GM18505 (cell line): ENCODE data around the gene KRT8.

Source experiments
- ATAC-seq: cut with Tn5 transposase; IDR thresholded peaks from one replicate; pipeline ENCODE4 v1.9.1; 2021; ENCODE audit not compliant: unreplicated experiment
- POLR2A ChIP-seq: IDR thresholded peaks from 4 replicates; pipeline ENCODE4 v1.6.1; 2011; ENCODE audit warnings: borderline replicate concordance; ENCODE audit not compliant: insufficient read depth, insufficient read length; ENCODE audit errors: extremely low read depth

KRT8 gene

DNA sequence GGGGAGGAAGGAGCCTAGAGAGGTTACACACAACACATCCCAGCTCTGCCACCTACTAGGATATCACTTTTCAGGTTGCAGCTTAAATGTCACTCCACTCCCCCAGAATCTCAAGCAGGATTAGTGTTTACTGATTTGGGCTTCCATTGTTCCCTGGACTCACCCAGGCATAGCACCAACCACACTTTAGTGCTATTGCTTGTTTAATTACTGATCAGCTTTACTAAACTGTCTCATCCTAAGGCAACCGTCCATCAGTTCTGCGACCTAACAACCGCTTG is 38.0 kb upstream of the KRT8 start:
- no peak for TF ChIP-seq POLR2A
- no peak for ATAC-seq

DNA sequence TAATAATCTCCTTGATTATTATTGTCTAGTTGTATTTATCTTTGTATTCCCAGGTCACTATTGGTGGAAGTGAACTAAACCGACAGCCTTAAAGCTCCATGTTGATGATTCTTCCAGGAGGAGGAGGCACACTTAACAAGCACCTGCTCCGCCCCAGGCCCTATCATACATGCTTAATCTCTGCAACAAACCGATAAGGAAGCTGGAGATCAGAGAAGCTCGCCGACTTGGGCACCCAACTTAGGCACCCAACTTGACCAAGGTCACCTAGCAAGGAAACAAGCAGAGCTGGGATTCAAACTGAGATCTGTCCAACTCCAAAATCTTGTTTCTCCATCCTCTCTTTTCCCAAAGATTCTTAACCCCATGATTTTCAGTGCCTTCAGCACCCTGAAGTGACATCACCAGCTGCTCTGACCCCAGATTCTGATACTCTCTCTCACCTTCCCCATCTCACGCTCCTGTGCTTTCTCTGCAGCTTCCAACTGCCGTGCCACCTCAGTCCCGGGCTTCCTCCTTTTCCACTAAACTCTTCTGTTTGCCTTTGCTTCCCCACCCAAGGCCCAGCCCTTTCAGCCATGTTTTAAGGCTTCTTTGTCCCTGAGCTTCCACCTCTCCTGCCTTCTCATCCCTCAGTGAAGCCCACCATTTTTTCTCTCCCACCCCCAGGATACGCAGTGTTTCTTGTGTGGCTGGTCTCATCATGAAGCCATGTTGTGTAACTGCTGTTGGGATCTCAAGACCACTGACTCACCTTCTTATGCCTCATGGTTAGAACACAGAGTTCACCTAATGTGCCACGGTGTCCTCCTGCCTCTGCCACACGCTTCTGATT is 37.4 kb upstream of the KRT8 start:
- no peak for TF ChIP-seq POLR2A
- ATAC-seq: no peak

DNA sequence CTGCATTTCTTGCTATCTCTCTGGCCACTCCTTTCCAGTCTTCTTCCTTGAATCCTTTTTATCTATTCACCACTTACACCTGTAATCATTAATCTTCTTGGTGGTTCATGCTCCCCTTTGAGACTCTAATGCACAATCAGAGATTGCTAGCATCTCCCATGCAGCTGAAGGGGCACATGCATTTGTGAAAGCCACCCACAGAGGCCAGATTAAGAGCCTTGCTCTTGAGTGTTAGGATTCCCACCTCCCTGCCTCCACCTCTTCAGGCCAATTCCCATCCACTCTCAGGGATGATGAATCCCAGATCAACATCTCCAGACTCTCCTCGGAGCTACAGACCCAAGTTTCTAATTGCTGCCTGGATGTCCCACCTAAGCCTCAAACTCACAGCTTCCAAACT is 24.7 kb upstream of the KRT8 start:
- ATAC-seq: no peak
- no peak for TF ChIP-seq POLR2A

DNA sequence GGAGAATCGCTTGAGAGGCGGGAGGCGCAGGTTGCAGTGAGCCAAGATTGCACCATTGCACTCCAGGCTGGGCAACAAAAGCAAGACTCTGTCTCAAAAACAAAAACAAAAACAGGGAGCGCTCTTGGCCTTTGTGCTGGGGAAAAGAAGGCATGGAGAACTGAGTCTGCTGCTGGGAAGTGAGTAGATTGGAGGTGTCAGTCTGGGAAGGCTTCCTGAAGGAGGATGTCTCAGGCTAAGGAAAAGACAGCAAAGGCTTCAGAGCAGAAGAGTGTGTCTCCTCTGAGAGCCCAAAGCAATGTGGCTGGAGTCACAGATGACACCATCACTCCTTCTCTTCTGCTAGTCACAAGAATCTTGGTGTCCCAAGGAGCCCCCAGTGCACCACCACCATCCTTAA is 23.1 kb upstream of the KRT8 start:
- ATAC-seq: no peak
- TF ChIP-seq POLR2A: no peak

DNA sequence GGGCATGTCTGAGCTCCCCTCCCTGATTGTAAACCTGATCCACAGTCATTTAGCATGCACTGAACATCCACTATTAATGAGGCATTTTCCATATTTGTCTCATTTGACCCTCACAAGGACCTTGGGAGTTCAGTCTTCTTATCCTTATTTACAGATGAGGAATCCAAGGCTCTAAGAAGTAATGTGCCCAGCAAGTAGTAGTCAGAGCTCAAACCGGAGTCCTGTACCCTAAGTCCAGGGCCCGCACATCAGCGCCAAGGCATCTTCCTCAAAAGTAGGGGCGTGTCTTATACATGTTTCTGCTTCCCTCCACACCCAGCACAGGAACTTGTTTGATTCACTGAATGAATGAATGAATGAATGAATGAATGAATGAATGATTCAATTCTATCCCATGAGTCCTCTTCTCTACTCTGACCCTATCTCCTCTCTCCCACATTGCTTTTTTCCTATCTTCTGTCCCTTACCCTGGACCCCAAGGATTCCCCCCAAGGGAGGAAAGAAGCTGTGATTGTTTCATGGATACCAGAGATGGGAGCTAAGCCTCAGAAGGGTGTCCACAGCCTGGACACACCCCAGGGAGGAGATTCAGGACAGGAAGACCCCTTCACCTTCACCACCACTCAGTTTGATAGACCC is 21.8 kb upstream of the KRT8 start:
- TF ChIP-seq POLR2A: no peak
- no peak for ATAC-seq

DNA sequence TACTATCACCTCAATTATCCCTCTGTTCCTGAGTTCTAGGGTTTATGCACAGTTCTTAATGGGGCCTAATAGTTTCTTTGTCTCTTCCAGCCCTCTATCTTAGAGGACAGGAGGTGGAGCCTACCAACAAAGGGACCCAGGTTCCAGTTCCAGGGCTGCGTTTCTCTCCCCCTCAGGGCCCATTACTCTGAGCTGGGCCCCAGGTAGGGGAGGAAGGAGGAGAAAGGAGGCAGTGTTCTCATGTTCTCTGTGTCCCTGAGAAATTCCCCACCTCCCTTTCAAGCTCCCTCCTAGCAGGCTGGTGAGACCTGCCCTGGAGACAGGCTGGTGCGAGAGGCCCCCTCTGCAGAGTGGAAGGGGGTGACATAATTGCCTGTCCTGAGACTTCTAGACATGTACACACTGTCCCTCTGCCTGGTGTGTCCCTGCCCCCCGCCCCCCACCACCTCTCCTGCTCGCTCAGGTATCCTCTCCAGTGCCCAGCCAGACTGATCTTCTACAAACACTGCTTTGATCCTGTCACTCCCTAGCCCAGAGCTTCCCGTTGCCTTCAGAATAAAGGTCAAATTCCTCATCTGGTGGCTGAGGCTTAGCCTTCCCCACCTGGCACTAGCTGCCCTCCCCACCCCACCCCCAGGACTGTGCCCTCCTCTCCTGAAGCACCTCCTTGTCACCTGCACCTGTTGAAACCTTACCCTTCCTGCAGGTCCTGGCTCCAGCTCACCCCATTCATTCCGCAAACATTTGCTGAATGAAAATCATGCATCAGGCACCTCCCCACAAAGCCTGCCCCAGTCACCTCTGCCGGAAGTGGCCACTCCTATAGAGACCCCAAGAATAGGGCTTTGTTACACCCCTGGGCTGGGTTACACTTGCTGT is 21.1 kb upstream of the KRT8 start:
- TF ChIP-seq POLR2A: no peak
- no peak for ATAC-seq

DNA sequence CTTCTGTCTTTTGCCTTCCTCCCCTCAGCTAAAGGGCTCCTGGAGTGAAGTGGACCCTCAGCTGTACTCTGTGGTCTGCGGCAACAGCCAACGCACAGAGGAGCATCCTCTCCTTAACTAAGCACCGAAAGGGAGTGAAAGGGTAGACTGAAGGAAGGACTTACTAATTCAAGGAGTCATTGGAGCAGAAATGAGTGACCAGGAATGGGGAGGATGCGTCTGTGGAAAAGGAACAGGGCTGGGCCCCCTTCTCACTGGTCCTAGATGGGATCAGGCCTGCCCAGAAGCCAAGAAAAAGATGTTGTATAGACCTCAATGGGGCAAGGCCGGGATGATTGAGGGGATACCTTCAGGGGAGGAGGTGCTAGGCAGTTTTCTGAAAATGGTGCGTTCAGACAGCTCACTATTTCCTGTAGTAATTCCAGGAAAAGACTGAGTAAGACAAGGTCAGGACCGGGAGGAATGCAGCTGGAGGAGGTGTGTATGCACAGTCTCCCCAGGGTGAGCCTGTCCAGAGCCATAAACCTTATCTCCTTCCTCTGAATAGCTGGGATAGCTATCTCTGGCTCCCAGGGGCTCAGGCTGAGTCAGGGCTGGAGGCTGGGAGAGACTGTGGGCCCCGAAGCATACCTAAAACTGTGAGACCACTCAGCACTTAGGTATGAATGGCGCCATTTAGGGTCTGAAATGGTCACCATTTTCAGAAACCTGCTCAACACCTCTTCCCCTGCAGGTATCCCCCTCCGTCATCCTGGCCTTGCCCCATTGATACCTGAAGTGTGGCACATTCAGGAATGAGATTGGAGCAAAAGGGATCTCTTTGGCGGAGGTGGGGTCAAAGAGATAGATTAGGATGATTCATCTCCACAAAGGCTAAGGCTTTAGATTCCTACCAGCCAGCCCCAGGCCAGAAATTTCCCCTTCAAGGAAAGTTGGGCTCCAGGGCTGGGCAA is 20.2 kb upstream of the KRT8 start:
- TF ChIP-seq POLR2A: no peak
- ATAC-seq: no peak

DNA sequence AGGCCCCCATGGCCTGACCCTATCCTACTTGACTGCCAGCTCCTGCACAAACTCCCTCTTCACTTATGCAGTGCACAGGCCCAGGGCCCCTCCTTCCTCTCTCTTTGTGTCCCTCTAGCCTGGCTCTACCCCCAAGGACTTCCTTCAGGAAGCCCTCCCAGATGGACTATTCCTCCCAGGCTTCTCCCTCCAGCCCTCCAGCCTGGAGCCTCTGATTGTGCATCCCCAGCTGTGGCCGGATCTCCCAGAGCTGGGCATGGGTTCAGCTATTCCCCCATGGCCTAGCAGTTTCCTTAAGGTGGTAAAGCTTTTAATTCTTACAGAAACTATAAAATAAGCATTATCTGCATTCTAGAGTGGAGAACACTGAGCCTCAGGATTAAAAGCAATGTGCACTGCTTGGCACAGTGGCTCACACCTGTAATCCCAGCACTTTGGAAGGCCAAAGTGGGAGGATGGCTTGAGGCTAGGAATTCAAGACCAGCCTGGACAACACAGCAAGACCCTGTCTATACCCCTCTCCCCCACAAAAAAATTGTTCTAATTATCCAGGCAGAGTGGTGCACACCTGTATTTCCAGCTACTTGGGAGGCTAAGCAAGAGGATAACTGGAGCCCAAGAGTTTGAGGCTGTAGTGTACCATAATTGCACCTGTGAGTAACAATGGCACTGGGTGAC is 16.8 kb upstream of the KRT8 start:
- TF ChIP-seq POLR2A: no peak
- ATAC-seq: no peak

DNA sequence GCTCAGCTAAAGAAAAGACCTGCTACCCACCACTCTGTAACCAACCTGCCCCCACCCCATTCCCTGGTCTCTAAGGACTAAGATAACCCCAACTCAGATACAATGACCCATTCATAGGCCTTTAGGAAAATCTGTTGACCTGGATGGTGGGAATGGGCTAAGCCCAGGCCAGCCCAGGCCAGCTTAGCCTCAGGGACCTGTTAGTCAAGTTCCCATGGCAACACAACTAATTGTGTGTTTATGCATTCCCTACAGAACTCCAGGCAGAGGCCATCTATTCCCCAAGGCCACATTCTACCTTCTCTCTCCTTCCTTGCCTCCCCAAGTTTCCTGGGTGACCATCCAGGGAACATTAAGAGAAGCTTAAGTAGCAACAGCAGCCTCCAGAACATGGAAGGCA is 16.1 kb upstream of the KRT8 start:
- TF ChIP-seq POLR2A: no peak
- ATAC-seq: no peak

DNA sequence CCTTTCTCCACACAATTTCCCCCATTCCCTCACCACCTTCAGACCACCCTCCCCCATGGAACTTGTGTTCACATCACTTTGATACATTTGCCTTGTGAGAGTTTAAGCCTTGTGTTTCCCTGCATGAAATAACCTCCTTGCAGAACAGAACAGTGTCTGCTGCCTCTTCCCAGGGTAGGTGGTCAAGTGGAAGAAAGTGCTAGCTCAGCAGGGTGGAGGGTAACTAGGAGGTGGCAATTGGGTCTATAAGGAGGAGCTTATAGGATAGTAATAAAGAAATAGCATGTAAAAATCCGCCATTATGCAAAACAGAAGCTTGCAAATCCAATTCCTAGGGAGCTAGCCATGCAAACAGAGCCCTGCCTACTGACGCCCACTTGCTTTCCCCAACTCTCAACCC is 13.9 kb upstream of the KRT8 start:
- no peak for ATAC-seq

DNA sequence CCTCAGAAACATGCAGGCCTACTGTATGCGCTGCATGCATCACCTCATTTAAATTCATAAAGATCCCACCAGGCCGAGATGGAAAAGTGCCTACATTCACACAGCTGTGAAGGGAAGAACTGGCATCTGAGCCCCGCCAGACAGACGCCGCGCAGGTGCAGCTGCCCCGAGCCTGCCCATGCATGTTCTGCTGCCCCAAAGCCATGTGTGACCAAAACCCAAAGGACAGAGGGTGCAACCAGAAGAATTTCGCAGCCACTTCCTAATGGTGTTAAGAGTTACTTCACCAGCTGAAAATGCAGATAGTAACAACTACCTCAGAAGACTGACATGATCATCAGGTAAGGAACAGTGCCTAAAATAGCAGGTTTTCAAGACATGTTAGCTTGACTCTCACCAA is 13.5 kb upstream of the KRT8 start:
- no peak for TF ChIP-seq POLR2A
- ATAC-seq: no peak

More for the DNA sequence above, 13.9 kb upstream of the KRT8 start:
- TF ChIP-seq POLR2A: no peak

DNA sequence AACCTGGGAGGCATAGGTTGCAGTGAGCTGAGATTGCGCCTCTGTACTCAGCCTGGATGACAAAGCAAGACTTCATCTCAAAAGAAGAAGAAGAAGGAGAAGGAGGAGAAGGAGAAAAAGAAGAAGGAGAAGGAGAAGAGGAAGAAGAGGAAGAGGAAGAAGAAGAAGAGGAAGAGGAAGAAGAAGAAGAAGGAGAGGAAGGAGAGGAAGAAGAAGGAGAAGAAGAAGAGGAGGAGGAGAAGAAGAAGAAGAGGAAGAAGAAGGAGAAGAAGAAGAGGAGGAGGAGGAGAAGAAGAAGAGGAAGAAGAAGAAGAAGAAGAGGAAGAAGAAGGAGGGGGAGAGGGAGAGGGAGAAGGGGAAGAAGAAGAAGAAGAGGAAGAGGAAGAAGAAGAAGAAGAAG is 12.9 kb upstream of the KRT8 start:
- TF ChIP-seq POLR2A: no peak
- no peak for ATAC-seq
